GM12891 (cell line): ENCODE measurements around the gene TIMM10B.

Experiments used
- DNase-seq: peaks from one replicate; pipeline ENCODE4 v3.0.0; 2011; ENCODE audit warnings: low spot score; ENCODE audit not compliant: insufficient read length
- FAIRE-seq: peaks from 2 replicates; lab custom pipeline; 2011; peaks lifted over from hg19 to GRCh38; lab: Jason Lieb, UNC
- PAX5 ChIP-seq: IDR thresholded peaks from 2 replicates; pipeline ENCODE4 v1.6.1; 2011; ENCODE audit warnings: low read length, moderate library complexity, mild to moderate bottlenecking; ENCODE audit not compliant: insufficient read depth, severe bottlenecking
- POLR2A ChIP-seq: IDR thresholded peaks from 2 replicates; pipeline ENCODE4 v1.6.1; 2011; ENCODE audit warnings: low read depth, low read length, control low read depth
- POLR2AphosphoS5 ChIP-seq: IDR thresholded peaks from 2 replicates; pipeline ENCODE4 v1.6.1; 2011; ENCODE audit warnings: low read depth, low read length, control low read depth
- POU2F2 ChIP-seq: IDR thresholded peaks from 2 replicates; pipeline ENCODE4 v1.6.1; 2011; ENCODE audit warnings: low read depth, mild to moderate bottlenecking, control low read depth, low read length, moderate library complexity
- SPI1 ChIP-seq: IDR thresholded peaks from 2 replicates; pipeline ENCODE4 v1.6.1; 2011; ENCODE audit warnings: low read depth, low read length, control low read depth
- TAF1 ChIP-seq: IDR thresholded peaks from 2 replicates; pipeline ENCODE4 v1.6.1; 2011; ENCODE audit warnings: low read depth, low read length, control low read depth

TIMM10B gene

DNA sequence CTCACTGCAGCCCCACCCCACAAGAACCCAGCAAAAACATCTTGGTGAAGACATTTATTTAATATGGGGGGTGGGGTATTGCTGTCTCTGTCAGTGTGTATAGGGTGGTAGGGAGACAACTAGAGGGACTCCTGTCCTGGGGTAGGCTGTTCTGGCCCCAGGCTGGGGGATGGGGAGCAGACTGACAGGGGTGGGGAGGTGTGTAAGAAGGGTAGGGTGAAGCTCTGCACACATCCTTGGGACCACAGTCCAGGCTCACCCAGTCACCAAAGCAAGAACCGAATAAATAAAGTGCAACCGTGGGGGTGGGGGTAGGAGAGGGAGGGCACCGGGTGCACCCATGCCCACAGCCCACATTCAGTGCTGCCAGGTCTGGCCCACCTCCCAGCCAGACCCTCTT lies 32.7 kb upstream of the TIMM10B start:
- FAIRE-seq = no peak
- no peak for TF ChIP-seq SPI1
- TF ChIP-seq POU2F2 = no peak
- no peak for TF ChIP-seq TAF1
- no peak for TF ChIP-seq PAX5
- TF ChIP-seq POLR2A = no peak
- TF ChIP-seq POLR2AphosphoS5 = no peak
- DNase-seq = no peak

DNA sequence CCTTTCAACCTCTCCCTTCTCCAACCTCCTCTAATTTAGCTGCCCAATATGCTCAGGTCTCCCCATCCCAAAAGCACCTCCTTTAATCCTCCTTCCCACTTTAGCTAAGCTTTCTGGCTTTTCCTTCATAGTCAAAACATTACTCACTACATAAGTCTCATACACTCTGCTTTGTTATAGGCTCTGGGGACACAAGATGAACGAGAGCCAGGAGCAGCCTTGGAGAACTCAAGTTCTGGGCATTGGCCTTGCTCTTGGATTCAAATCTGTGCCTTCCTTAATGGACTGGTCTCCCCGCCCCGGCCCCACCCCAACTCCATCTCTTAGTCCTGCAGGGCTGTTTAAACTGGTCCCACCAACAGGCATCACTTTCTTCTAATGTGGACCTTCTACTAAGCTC lies 29.1 kb upstream of the TIMM10B start:
- FAIRE-seq (no peak), DNase-seq (no peak)
- TF ChIP-seq TAF1 (no peak), SPI1 (no peak), PAX5 (no peak)

DNA sequence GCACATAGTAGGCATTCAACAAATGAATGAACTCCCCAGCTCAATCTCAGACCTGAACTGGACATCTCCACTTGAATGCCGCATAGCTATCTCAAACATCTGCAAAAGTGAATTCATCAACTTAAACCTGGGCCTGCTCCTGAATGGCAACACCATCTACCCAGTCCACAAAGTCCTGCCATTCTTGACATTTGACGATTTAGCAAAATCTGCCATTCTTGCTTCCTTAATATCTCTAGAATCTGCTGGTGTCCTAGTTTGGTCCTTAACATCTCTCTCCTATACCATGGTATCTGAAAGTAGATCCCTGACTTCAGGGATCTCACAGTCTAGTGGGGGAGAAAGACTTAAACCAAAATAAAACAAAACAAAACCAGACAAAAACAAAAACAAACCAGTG lies 28.1 kb upstream of the TIMM10B start:
- DNase-seq (no peak), FAIRE-seq (no peak)
- TF ChIP-seq PAX5 = no peak
- no peak for TF ChIP-seq TAF1
- TF ChIP-seq POLR2AphosphoS5 = no peak
- no peak for TF ChIP-seq POLR2A
- no peak for TF ChIP-seq POU2F2
- TF ChIP-seq SPI1 = no peak

- DNase-seq (no peak), FAIRE-seq (no peak)
- no peak for TF ChIP-seq TAF1
- no peak for TF ChIP-seq PAX5
- no peak for TF ChIP-seq POLR2AphosphoS5
- TF ChIP-seq POU2F2 = no peak
- no peak for TF ChIP-seq SPI1
- TF ChIP-seq POLR2A = no peak
Measured at GRCh38 chr11:6455070-6455469, 26.2 kb upstream of the TIMM10B start.

DNA sequence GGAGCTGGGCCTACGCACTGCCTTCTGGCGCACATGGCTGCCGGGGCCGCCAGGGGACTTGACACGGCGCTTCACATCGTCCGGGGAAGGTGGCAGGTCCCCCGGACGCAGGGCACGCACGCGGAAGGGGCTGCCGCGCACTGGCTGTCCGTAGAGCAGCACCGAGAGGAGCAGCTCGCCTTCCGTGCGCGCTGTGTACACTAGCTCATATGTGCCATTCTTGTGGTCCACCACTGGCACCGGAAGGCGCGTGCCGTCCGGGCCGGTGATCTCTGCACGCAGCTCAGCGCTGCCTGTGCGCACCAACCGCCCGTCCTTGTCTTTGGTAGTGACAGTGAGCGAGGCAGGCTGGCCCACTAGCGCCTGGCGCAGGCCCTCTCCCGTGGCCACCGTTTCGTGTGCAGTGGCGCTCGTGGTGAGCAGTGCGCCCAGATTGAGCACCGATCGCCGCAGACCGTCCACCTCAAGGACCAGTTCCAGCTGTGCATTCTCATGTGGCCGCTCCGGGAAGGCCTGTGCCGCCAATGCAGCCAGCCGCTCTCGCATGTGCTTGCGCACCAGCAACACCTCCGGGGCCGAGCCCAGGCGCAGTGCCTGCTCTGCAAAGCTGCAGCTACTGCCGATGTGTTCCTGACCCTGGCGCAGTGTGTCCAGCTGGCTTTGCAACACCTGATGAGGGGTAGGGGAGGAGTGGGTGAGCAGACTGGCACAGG lies 24.8 kb upstream of the TIMM10B start:
- TF ChIP-seq SPI1 (no peak), PAX5 (no peak), POLR2AphosphoS5 (no peak), POU2F2 (no peak), TAF1 (no peak), POLR2A (no peak)
- DNase-seq (no peak), FAIRE-seq (no peak)

DNA sequence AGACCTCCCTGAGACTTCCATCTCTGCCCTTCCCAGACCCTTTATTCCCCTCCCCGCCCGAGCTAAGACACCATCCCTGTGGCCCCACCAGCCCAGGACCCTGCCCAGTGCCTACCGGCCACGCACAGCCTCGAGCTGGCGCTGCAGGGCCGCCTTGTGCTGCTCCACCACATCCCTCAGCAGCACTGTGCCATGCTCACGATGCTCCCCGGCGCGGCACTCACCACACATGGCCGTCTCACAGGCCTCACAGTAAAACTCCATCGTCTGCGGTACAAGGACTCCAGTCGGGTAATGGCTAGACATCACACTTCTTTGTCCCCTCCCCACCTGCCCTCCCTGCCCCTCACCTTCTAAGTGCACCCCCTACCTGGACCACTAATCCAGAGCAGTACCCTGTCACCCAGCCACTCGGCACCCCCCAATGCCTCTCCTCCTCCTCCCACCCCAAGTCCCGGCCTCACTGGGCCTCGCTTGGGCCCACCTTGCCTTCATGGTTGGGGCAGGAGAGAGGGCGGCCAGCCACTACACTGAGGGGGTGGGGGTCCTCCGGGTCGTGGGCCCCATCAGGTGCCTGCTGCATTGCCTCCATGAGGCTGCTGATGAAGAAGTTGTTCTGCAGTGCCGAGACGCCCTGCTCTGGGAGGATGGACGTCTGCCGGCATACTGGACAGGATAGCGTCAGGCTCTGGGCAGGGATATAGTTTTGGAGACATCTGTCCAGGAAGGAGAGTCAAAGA lies 23.6 kb upstream of the TIMM10B start:
- no peak for TF ChIP-seq SPI1
- no peak for FAIRE-seq
- no peak for DNase-seq

- FAIRE-seq (no peak), DNase-seq (no peak)
- TF ChIP-seq POLR2AphosphoS5 (no peak), PAX5 (no peak), POU2F2 (no peak), SPI1 (no peak), POLR2A (no peak), TAF1 (no peak)
Measured at GRCh38 chr11:6458352-6459098, 22.8 kb upstream of the TIMM10B start.

- DNase-seq = no peak
- TF ChIP-seq POU2F2 (no peak), POLR2AphosphoS5 (no peak), PAX5 (no peak), TAF1 (no peak), SPI1 (no peak), POLR2A (no peak)
- no peak for FAIRE-seq
Measured at GRCh38 chr11:6459099-6459450, 22.2 kb upstream of the TIMM10B start.

GRCh38 chr11:6468712-6469495 lies 12.4 kb upstream of the TIMM10B start:
- DNase-seq (peak; percentile 53), FAIRE-seq (peak; percentile 78)
- TF ChIP-seq PAX5 (no peak), SPI1 (peak; percentile 37)
